GM23248 (cell line): ENCODE results near the gene TNFSF13. TPM values are rescaled to one million over a fixed set of nuclear protein-coding genes. Genes with fewer than 3 reads are reported as not detected.

Experiments
- DNase-seq: peaks from one replicate; pipeline ENCODE4 v3.0.0-alpha.2; 2015
- H2AFZ ChIP-seq: fragments of 200-600 bp; sonication (generic); 2 replicates; pipeline ENCODE4 v1.6.1; 2016; ENCODE audit warnings: antibody characterized with exemption
- H3F3A ChIP-seq: fragments of 200-600 bp; sonication (generic); 2 replicates; pipeline ENCODE4 v1.6.1; 2016; ENCODE audit warnings: mild to moderate bottlenecking, antibody characterized with exemption, mixed run types; ENCODE audit not compliant: insufficient read depth
- H3K27ac ChIP-seq: fragments of 200-600 bp; sonication (generic); 2 replicates; pipeline ENCODE4 v1.5.1; 2016; ENCODE audit warnings: mild to moderate bottlenecking
- H3K27me3 ChIP-seq: fragments of 200-600 bp; sonication (generic); replicated peaks from 2 replicates; pipeline ENCODE4 v1.6.1; 2016; ENCODE audit warnings: mild to moderate bottlenecking; ENCODE audit not compliant: insufficient read depth
- H3K36me3 ChIP-seq: fragments of 200-600 bp; sonication (generic); 2 replicates; pipeline ENCODE4 v1.6.1; 2016; ENCODE audit warnings: low read depth, mild to moderate bottlenecking
- H3K4me1 ChIP-seq: fragments of 200-600 bp; sonication (generic); 2 replicates; pipeline ENCODE4 v1.6.1; 2016; ENCODE audit warnings: mild to moderate bottlenecking; ENCODE audit not compliant: insufficient read depth
- H3K4me2 ChIP-seq: fragments of 200-600 bp; sonication (generic); one replicate; pipeline ENCODE4 v1.6.1; 2016; ENCODE audit warnings: mild to moderate bottlenecking; ENCODE audit not compliant: unreplicated experiment
- H3K4me3 ChIP-seq: fragments of 200-600 bp; sonication (generic); 2 replicates; pipeline ENCODE4 v1.5.1; 2016; ENCODE audit warnings: mild to moderate bottlenecking
- H3K79me2 ChIP-seq: fragments of 200-600 bp; sonication (generic); 2 replicates; pipeline ENCODE4 v1.6.1; 2016; ENCODE audit warnings: mild to moderate bottlenecking; ENCODE audit not compliant: insufficient read depth
- H3K9ac ChIP-seq: fragments of 200-600 bp; sonication (generic); 2 replicates; pipeline ENCODE4 v1.6.1; 2016; ENCODE audit warnings: mild to moderate bottlenecking
- H3K9me2 ChIP-seq: fragments of 200-600 bp; sonication (generic); 2 replicates; pipeline ENCODE4 v1.6.1; 2016; ENCODE audit warnings: mixed run types, mild to moderate bottlenecking, moderate library complexity; ENCODE audit not compliant: insufficient read depth
- H3K9me3 ChIP-seq: fragments of 200-600 bp; sonication (generic); one replicate; pipeline ENCODE4 v1.6.1; 2017; ENCODE audit warnings: low read depth
- H4K20me1 ChIP-seq: fragments of 200-600 bp; sonication (generic); 2 replicates; pipeline ENCODE4 v1.6.0; 2016; ENCODE audit not compliant: insufficient read depth
- EZH2 ChIP-seq: fragments of 200-600 bp; sonication (generic); IDR thresholded peaks from 2 replicates; pipeline ENCODE4 v1.6.1; 2018; ENCODE audit warnings: antibody characterized with exemption, mild to moderate bottlenecking; ENCODE audit not compliant: insufficient read depth, poor library complexity, severe bottlenecking
- EZH2phosphoT487 ChIP-seq: fragments of 200-600 bp; sonication (generic); IDR thresholded peaks from 2 replicates; pipeline ENCODE4 v1.6.1; 2018; ENCODE audit warnings: antibody characterized with exemption, moderate library complexity, mild to moderate bottlenecking, low read depth; ENCODE audit not compliant: insufficient read depth
- WGBS, 2 experiments: methylation state at CpG; one replicate each; pipeline ENCODE4 v1.1.6; 2015 to 2017; ENCODE audit warnings: low lambda C conversion rate in 2 of 2, low coverage in 1 of 2; ENCODE audit errors: missing lambda C conversion rate in 2 of 2; 5-methylcytosine and 5-hydroxymethylcytosine counted together
- in situ Hi-C: fragments of 300-500 bp; cut with MboI; formaldehyde crosslinking; loops from 2 replicates; pipeline ENCODE4 v1.15.0; 2020
- polyA plus RNA-seq: library from polyadenylated mRNA; unstranded; fragments of >200 nt; fragmentation: Nextera tagmentation; extraction: Ambion mirVana; gene quantifications from 2 replicates; pipeline ENCODE4 v1.2.1, GENCODE V29; 2016
- total RNA-seq: library from RNA; depleted of rRNA; stranded (reverse); fragments of >200 nt; shearing (Covaris generic); gene quantifications from 2 replicates; pipeline ENCODE4 v1.2.3, GENCODE V29; 2014

TNFSF13 gene
- total and polyA plus RNA-seq, 2 experiments from 2014 or later = 1.4 TPM; not detected in 1

DNA sequence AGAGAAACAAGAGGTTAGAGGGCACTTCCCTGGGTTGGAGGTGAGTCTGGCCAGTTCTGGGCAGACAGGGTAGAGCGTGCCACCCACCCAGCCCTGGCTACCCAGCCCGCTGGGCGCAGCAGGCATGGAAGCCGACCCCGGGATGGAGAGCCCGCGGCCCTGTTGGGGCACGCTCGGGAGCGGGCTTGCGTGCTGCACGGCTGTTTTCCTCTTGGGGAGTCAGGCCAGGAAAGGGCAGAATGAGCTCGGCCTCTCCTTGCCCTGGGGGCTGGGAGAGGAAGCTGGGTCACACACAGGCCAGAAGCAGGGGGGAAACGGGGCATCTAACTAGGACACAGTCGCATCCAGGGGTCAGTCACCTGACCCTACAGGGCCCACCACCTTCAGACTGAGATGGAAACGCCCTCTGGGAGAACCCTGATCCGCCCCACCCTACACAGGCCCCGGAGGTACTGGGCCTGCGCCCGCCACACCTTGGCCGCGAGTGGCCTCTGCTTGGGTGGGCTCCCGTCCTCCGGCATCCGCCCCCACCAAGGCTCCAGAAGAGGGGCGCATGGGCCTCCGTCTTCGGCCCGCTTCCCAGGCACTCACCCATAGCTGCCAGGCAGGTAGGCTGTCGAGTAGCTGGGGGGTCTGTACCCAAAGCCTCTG is 30.1 kb downstream of the TNFSF13 start:
- Histone ChIP-seq H3K9ac (peak overlapping the region; percentile 66), H3K9me3 (no peaks in the 10 kb centered on the region), H4K20me1 (no peaks in the 10 kb centered on the region), H3K36me3 (peaks cover 13% of the 10 kb centered on the region; the same call in 1 of the 2 replicates), H3K27me3 (no peaks in the 10 kb centered on the region), H3K4me2 (peak overlapping the region; percentile 77), H3K4me1 (peaks cover 44% of the 10 kb centered on the region), H3K79me2 (peaks cover 21% of the 10 kb centered on the region), H3F3A (peaks cover 45% of the 10 kb centered on the region), H3K9me2 (no peaks in the 10 kb centered on the region), H3K4me3 (peak overlapping the region; percentile 44; the same call in 1 of the 2 replicates), H2AFZ (no peak overlapping the region), H3K27ac (peak overlapping the region; percentile 76)
- TF ChIP-seq EZH2phosphoT487 (no peak), EZH2 (no peak)
- peak; percentile 37 for DNase-seq
- in situ Hi-C loops = no loop called here
- WGBS, 2 experiments = 16 to 18% methylated on average over 29 to 30 of the region's 30 CpGs

DNA sequence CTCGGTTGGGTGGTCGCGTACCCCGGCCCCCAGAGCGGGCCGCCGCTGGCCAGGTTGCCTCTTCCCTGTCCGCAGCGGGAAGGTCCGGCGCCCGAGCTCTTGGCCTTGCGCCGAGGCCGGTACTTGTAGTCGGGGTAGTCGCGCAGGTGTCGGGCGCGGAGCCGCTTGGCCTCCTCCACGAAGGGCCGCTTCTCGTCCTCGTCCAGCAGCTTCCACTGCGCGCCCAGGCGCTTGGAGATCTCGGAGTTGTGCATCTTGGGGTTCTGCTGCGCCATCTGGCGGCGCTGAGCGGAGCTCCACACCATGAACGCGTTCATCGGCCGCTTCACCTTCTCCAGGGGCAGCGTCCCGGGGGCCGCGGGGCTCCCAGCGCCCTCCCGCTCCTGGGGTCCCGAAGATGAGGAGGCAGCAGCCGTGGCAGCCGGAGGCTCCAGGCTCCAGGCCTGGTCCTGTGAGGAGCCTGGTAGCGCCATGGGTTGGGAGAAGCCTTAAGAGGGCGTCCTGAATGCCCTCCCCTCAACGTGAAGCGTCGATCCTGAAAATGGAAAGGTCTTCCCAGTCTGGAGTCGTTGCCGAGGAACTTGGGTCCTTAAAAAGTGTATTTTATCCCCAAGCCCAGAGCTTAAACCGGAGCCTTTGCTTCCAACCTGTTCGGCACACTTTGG is 30.8 kb downstream of the TNFSF13 start:
- Histone ChIP-seq H3K4me1 (peaks cover 44% of the 10 kb centered on the region), H3K4me2 (peak overlapping the region; percentile 77), H3K9me2 (no peaks in the 10 kb centered on the region), H2AFZ (no peak overlapping the region), H3K9me3 (no peaks in the 10 kb centered on the region), H3K36me3 (peaks cover 20% of the 10 kb centered on the region; the same call in 1 of the 2 replicates), H3K9ac (peak overlapping the region; percentile 66), H4K20me1 (no peaks in the 10 kb centered on the region), H3K79me2 (peaks cover 17% of the 10 kb centered on the region), H3K27ac (peak overlapping the region; percentile 76), H3K27me3 (no peaks in the 10 kb centered on the region), H3F3A (peaks cover 52% of the 10 kb centered on the region), H3K4me3 (peak overlapping the region; percentile 44; the same call in 1 of the 2 replicates)
- 7 to 8% methylated on average over 49 to 56 of the region's 56 CpGs for WGBS, 2 experiments
- TF ChIP-seq EZH2phosphoT487 = no peak
- TF ChIP-seq EZH2 = no peak
- peak; percentile 94 for DNase-seq
- in situ Hi-C loops = no loop called here

DNA sequence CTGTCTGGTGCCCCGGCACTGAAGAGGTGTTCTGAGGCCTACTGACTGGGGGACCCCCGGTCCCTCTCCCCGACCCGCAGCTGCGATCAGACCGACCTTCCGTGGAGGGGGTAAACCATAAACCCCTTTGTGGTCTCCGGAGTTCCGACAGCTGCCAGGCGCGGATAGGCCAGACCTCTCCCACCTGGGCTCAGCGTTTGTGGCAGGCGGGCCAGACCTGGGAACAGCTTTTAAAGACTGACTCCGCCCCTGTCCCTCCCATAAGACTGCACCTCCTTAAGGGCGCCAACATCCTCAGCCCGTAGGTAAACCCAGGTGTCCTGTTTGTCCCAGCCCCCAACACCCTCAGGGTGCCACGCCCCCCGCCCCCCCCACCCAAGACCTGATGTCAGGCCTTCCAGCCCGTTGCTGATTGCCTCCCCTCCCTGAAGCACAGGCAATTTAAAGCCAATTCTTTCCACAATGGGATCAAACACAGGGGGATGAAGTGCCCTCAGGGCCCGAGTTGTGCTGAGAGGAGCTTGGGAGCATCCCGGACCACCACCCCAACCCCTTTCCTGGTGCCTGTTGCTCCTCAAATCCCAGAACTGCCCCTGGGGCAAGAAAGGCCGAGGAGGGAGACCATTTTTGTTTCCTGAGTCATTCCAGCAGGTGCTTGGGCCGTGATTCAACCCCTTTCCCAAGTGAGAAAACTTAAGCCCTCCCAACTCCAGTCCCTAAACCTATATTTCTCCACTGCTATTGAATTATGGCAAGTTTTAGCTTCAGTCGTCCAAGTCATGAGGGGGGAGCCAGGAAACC is 31.5 kb downstream of the TNFSF13 start, which contains the start of gene SOX15:
Gene SOX15 (minus strand): TSS at position 204 of the 801 bp plus-strand sequence. CDS start 418 bp downstream, outside the sequence.
- Histone ChIP-seq H3F3A (peaks cover 52% of the 10 kb centered on the region), H4K20me1 (no peaks in the 10 kb centered on the region), H3K36me3 (peaks cover 27% of the 10 kb centered on the region), H3K4me3 (peak within 1 kb of the TSS; percentile 44; the same call in 1 of the 2 replicates), H2AFZ (no peak within 1 kb of the TSS), H3K79me2 (peaks cover 10% of the 10 kb centered on the region), H3K27ac (peak within 1 kb of the TSS; percentile 76), H3K27me3 (no peaks in the 10 kb centered on the region), H3K9me3 (no peaks in the 10 kb centered on the region), H3K4me1 (peaks cover 37% of the 10 kb centered on the region), H3K4me2 (peak within 1 kb of the TSS; percentile 77), H3K9me2 (no peaks in the 10 kb centered on the region), H3K9ac (peak within 1 kb of the TSS; percentile 66)
- in situ Hi-C loops = no loop called here
- DNase-seq = peak; percentile 68
- WGBS, 2 experiments = 29 to 49% methylated on average over 10 to 24 of the region's 24 CpGs
- TF ChIP-seq EZH2 (no peak), EZH2phosphoT487 (no peak)

DNA sequence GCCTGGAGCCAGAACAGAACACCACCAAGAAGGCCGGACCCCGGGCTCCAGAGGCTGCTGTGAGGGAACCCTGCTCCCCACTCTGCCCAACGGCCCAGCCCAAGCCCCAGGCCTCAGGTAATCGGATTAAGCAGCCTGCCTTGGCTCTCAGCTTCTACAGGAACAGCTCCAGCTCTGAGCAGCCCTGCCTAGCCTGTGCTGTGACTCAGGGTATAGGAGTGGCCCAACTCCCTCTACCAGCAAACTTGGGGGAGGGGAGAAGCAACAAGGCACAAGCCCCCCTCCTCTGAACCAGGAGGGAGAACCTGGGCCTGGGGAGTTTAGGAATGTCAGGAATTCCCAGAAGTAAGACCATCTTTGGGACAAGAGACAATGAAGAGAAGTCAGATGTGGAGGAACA is 32.2 kb downstream of the TNFSF13 start:
- H4K20me1 ChIP-seq = no peaks in the 10 kb centered on the region
- TF ChIP-seq EZH2 (no peak), EZH2phosphoT487 (no peak)
- H3K9ac ChIP-seq = no peak overlapping the region
- peak overlapping the region; percentile 15 for H3K4me2 ChIP-seq
- peaks cover 34% of the 10 kb centered on the region for H3K36me3 ChIP-seq
- H3K79me2 ChIP-seq = peaks cover 3% of the 10 kb centered on the region
- no peak overlapping the region for H2AFZ ChIP-seq
- H3K9me3 ChIP-seq = no peaks in the 10 kb centered on the region
- peak; percentile 81 for DNase-seq
- H3K4me1 ChIP-seq = peaks cover 37% of the 10 kb centered on the region
- no peaks in the 10 kb centered on the region for H3K27me3 ChIP-seq
- in situ Hi-C loops = no loop called here
- peak overlapping the region; percentile 30 for H3K27ac ChIP-seq
- WGBS, 2 experiments = 50 to 63% methylated on average over 4 of the region's 4 CpGs
- H3K9me2 ChIP-seq = no peaks in the 10 kb centered on the region
- no peak overlapping the region for H3K4me3 ChIP-seq
- H3F3A ChIP-seq = peaks cover 47% of the 10 kb centered on the region
